ENCODE measurements around the gene CCDC92B. TPM values are rescaled to one million over a fixed set of nuclear protein-coding genes. Genes with fewer than 3 reads are reported as not detected.

Gene CCDC92B
- total RNA-seq, 3 donors from 2014 or later (not counting 1 experiment from before 2014, with no cell fraction given): not detected

GRCh38 chr17:2697611-2698162 lies 51.8 kb downstream of the CCDC92B start:
- H3K36me3 Mint-ChIP-seq: no peaks in the 10 kb centered on the region
- no peaks in the 10 kb centered on the region for H3K27me3 Mint-ChIP-seq (ENCODE audit: low read depth in 2 of 2)
- Histone ChIP-seq H3K27ac (ENCODE audit: low read length) (no peak overlapping the region), H3K36me3 (ENCODE audit: control insufficient read depth, insufficient read depth, low read length) (peaks cover 46% of the 10 kb centered on the region), H3K27me3 (ENCODE audit: control insufficient read depth, insufficient read depth, low read length) (no peaks in the 10 kb centered on the region), H3K4me1 (ENCODE audit: control insufficient read depth, insufficient read depth, low read length) (peaks cover 33% of the 10 kb centered on the region), H3K9me3 (ENCODE audit: control insufficient read depth, insufficient read depth, low read length) (no peaks in the 10 kb centered on the region), H3K4me3 (ENCODE audit: low read length) (no peak overlapping the region)
- DNase-seq: no peak
- TF ChIP-seq CTCF (IDR thresholded peaks at IDR 0.05): no peak
- no peak for ATAC-seq
- WGBS (ENCODE audit: insufficient coverage): 97% methylated on average over 40 of the region's 40 CpGs
- intact Hi-C loops (cut with micrococcal nuclease): no loop called here
- no peaks in the 10 kb centered on the region for H3K9me3 Mint-ChIP-seq
- H3K4me3 Mint-ChIP-seq: no peak overlapping the region
- peaks cover 0 to 19% of the 10 kb centered on the region in 2 donors for H3K4me1 Mint-ChIP-seq
- H3K27ac Mint-ChIP-seq: no peak overlapping the region

GRCh38 chr17:2695961-2696760 lies 53.3 kb downstream of the CCDC92B start:
- intact Hi-C loops (cut with micrococcal nuclease): no loop called here
- Mint-ChIP-seq H3K4me1 (peaks cover 0 to 19% of the 10 kb centered on the region in 2 donors), H3K27me3 (ENCODE audit: low read depth in 2 of 2) (no peaks in the 10 kb centered on the region), H3K36me3 (no peaks in the 10 kb centered on the region), H3K27ac (no peak overlapping the region), H3K4me3 (no peak overlapping the region), H3K9me3 (no peaks in the 10 kb centered on the region)
- TF ChIP-seq CTCF (IDR thresholded peaks at IDR 0.05): no peak
- DNase-seq (no peak), ATAC-seq (no peak)
- peaks cover 44% of the 10 kb centered on the region for H3K36me3 ChIP-seq (ENCODE audit: control insufficient read depth, insufficient read depth, low read length)
- H3K4me3 ChIP-seq (ENCODE audit: low read length): no peak overlapping the region
- no peaks in the 10 kb centered on the region for H3K27me3 ChIP-seq (ENCODE audit: control insufficient read depth, insufficient read depth, low read length)
- no peak overlapping the region for H3K27ac ChIP-seq (ENCODE audit: low read length)
- no peaks in the 10 kb centered on the region for H3K9me3 ChIP-seq (ENCODE audit: control insufficient read depth, insufficient read depth, low read length)
- WGBS (ENCODE audit: insufficient coverage): 94% methylated on average over 36 of the region's 36 CpGs
- peaks cover 23% of the 10 kb centered on the region for H3K4me1 ChIP-seq (ENCODE audit: control insufficient read depth, insufficient read depth, low read length)

GRCh38 chr17:2695243-2695960 lies 54.0 kb downstream of the CCDC92B start:
- Mint-ChIP-seq H3K4me1 (peaks cover 0 to 19% of the 10 kb centered on the region in 2 donors), H3K27me3 (ENCODE audit: low read depth in 2 of 2) (no peaks in the 10 kb centered on the region), H3K4me3 (no peak overlapping the region), H3K9me3 (no peaks in the 10 kb centered on the region), H3K27ac (no peak overlapping the region), H3K36me3 (no peaks in the 10 kb centered on the region)
- Histone ChIP-seq H3K27ac (ENCODE audit: low read length) (no peak overlapping the region), H3K36me3 (ENCODE audit: control insufficient read depth, insufficient read depth, low read length) (peaks cover 43% of the 10 kb centered on the region), H3K4me3 (ENCODE audit: low read length) (no peak overlapping the region), H3K4me1 (ENCODE audit: control insufficient read depth, insufficient read depth, low read length) (peaks cover 26% of the 10 kb centered on the region), H3K9me3 (ENCODE audit: control insufficient read depth, insufficient read depth, low read length) (no peaks in the 10 kb centered on the region), H3K27me3 (ENCODE audit: control insufficient read depth, insufficient read depth, low read length) (no peaks in the 10 kb centered on the region)
- no peak for TF ChIP-seq CTCF (IDR thresholded peaks at IDR 0.05)
- no peak for ATAC-seq
- 97% methylated on average over 28 of the region's 28 CpGs for WGBS (ENCODE audit: insufficient coverage)
- DNase-seq: peak in 1 of 2 donors; percentile 13
- intact Hi-C loops (cut with micrococcal nuclease): no loop called here

Data from natural killer cell (primary cell).